Stimulated activated CD8-positive, alpha-beta memory T cell treated with anti-CD3 and anti-CD28 coated beads, Interleukin-15, amount 100 ng/mL, for 24 hours (primary cell): ENCODE results near the gene KIAA0513.
"Not testable (repeated sequence)": the region's sequence is repeated elsewhere in the genome, so short reads cannot be mapped to it uniquely, and the experiment has no call there.

Experiments
- DNase-seq: peaks from one replicate; pipeline ENCODE4 v3.0.0-alpha.2; 2020; ENCODE audit warnings: low read depth

KIAA0513 gene

GRCh38 chr16:85029408-85029784, 1.8 kb downstream of the KIAA0513 start:
- DNase-seq, result no peak

GRCh38 chr16:85029981-85030401, 2.4 kb downstream of the KIAA0513 start:
- DNase-seq, result no peak

- DNase-seq, result no peak
Measured at GRCh38 chr16:85031451-85031850, 3.9 kb downstream of the KIAA0513 start.

GRCh38 chr16:85032187-85032586, 4.6 kb downstream of the KIAA0513 start:
- DNase-seq, result not testable (repeated sequence)

GRCh38 chr16:85033171-85033570, 5.6 kb downstream of the KIAA0513 start:
- DNase-seq, result no peak

GRCh38 chr16:85034591-85035433, 7.2 kb downstream of the KIAA0513 start:
- DNase-seq, result no peak

GRCh38 chr16:85036236-85037049, 8.8 kb downstream of the KIAA0513 start:
- DNase-seq, result no peak

- no peak for DNase-seq
Measured at GRCh38 chr16:85037050-85037410, 9.4 kb downstream of the KIAA0513 start.

- no peak for DNase-seq
Measured at GRCh38 chr16:85037721-85038120, 10.1 kb downstream of the KIAA0513 start.

- no peak for DNase-seq
Measured at GRCh38 chr16:85040685-85041084, 13.1 kb downstream of the KIAA0513 start.

- no peak for DNase-seq
Measured at GRCh38 chr16:85041219-85042166, 13.9 kb downstream of the KIAA0513 start.

- no peak for DNase-seq
Measured at GRCh38 chr16:85042167-85042526, 14.6 kb downstream of the KIAA0513 start.

- no peak for DNase-seq
Measured at GRCh38 chr16:85042606-85043005, 15.0 kb downstream of the KIAA0513 start.

- DNase-seq, result no peak
Measured at GRCh38 chr16:85045077-85045476, 17.5 kb downstream of the KIAA0513 start.

- DNase-seq, result no peak
Measured at GRCh38 chr16:85045641-85046471, 18.3 kb downstream of the KIAA0513 start.

- DNase-seq, result no peak
Measured at GRCh38 chr16:85046472-85046916, 18.9 kb downstream of the KIAA0513 start.

- DNase-seq, result no peak
Measured at GRCh38 chr16:85046931-85047866, 19.6 kb downstream of the KIAA0513 start.

- no peak for DNase-seq
Measured at GRCh38 chr16:85047867-85048455, 20.4 kb downstream of the KIAA0513 start.

- no peak for DNase-seq
Measured at GRCh38 chr16:85048921-85049562, 21.4 kb downstream of the KIAA0513 start.
